Smooth muscle cell (in vitro differentiated cells): ENCODE measurements around the gene SLC9A5. TPM values are rescaled to one million over a fixed set of nuclear protein-coding genes. Genes with fewer than 3 reads are reported as not detected.

Experiments
- DNase-seq: peaks from one replicate; lab custom pipeline; 2025; ENCODE audit not compliant: unreplicated experiment; lab: John Stamatoyannopoulos, UW
- H2AFZ ChIP-seq: fragments of 200-600 bp; sonication (generic); 2 replicates; pipeline ENCODE4 v1.6.0; 2016; ENCODE audit warnings: antibody characterized with exemption, low read depth, mild to moderate bottlenecking
- H3F3A ChIP-seq: fragments of 200-600 bp; sonication (generic); 2 replicates; pipeline ENCODE4 v1.6.0; 2017; ENCODE audit warnings: antibody characterized with exemption, low read depth
- H3K27ac ChIP-seq: fragments of 200-600 bp; sonication (generic); 2 replicates; pipeline ENCODE4 v1.5.1; 2016; ENCODE audit warnings: low read depth, mild to moderate bottlenecking
- H3K27me3 ChIP-seq: fragments of 200-600 bp; sonication (generic); 2 replicates; pipeline ENCODE4 v1.6.1; 2016; ENCODE audit warnings: low read depth, mild to moderate bottlenecking
- H3K36me3 ChIP-seq: fragments of 200-600 bp; sonication (generic); 2 replicates; pipeline ENCODE4 v1.5.1; 2016; ENCODE audit warnings: low read depth
- H3K4me1 ChIP-seq: fragments of 200-600 bp; sonication (generic); 2 replicates; pipeline ENCODE4 v1.5.1; 2016; ENCODE audit warnings: low read depth
- H3K4me2 ChIP-seq: fragments of 200-600 bp; sonication (generic); 2 replicates; pipeline ENCODE4 v1.6.0; 2016; ENCODE audit warnings: mild to moderate bottlenecking
- H3K4me3 ChIP-seq: fragments of 200-600 bp; sonication (generic); 2 replicates; pipeline ENCODE4 v1.5.1; 2016; ENCODE audit warnings: mild to moderate bottlenecking
- H3K79me2 ChIP-seq: fragments of 200-600 bp; sonication (generic); 2 replicates; pipeline ENCODE4 v1.6.0; 2016; ENCODE audit warnings: low read depth, mild to moderate bottlenecking
- H3K9ac ChIP-seq: fragments of 200-600 bp; sonication (generic); 2 replicates; pipeline ENCODE4 v1.6.0; 2016; ENCODE audit warnings: low read depth
- H3K9me3 ChIP-seq: fragments of 200-600 bp; sonication (generic); replicated peaks from 2 replicates; pipeline ENCODE4 v1.5.1; 2016; ENCODE audit warnings: low read depth
- H4K20me1 ChIP-seq: fragments of 200-600 bp; sonication (generic); 2 replicates; pipeline ENCODE4 v1.6.0; 2016; ENCODE audit warnings: low read depth
- WGBS: methylation state at CpG from one replicate; pipeline ENCODE4 v1.1.7; 2016; ENCODE audit warnings: low lambda C conversion rate; 5-methylcytosine and 5-hydroxymethylcytosine counted together
- polyA plus RNA-seq: library from polyadenylated mRNA; unstranded; fragments of >200 nt; fragmentation: Nextera tagmentation; extraction: Ambion mirVana; gene quantifications from 2 replicates; pipeline ENCODE4 v1.2.1, GENCODE V29; 2016
- total RNA-seq: library from RNA; depleted of rRNA; stranded (reverse); fragments of >200 nt; gene quantifications from 2 replicates; pipeline ENCODE4 v1.2.3, GENCODE V29; 2014
- TF ChIP-seq, protein P1 (sequence below): fragments of 200-600 bp; sonication (generic); IDR thresholded peaks from 2 replicates; pipeline ENCODE4 v1.5.1; 2017; ENCODE audit warnings: borderline replicate concordance, mild to moderate bottlenecking, antibody characterized with exemption; ENCODE audit not compliant: insufficient read depth, poor library complexity, severe bottlenecking

The SLC9A5 gene
- total and polyA plus RNA-seq, 2 experiments from 2014 or later, result 2.1 to 9.1 TPM

DNA sequence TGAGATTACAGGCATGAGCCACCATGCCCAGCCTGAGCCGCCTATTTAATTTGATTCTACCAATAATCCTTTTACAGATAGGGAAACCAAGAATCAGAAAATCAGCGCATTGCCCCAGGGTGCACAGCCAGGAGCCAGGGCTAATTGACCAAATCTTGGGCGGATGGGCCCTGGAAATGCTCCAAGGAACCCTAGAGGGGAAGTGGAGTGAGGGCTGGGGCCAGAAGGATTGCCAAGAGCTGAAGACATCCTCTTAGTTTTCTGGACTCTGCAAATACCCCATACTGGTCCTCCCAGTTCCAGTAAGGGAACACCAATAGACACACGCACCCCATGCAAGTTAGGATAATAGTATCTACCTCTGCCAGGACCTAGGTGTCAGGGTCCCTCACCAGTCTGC, 5.3 kb upstream of the SLC9A5 start:
- H3K4me2 ChIP-seq, result peak overlapping the region; percentile 99
- peak overlapping the region; percentile 79 for H3K9ac ChIP-seq
- no peaks in the 10 kb centered on the region for H3K27me3 ChIP-seq
- no peaks in the 10 kb centered on the region for H3K36me3 ChIP-seq
- H4K20me1 ChIP-seq, result no peaks in the 10 kb centered on the region
- no peak overlapping the region for H2AFZ ChIP-seq
- H3K4me1 ChIP-seq, result peaks cover 32% of the 10 kb centered on the region
- H3K79me2 ChIP-seq, result peaks cover 20% of the 10 kb centered on the region
- no peak for DNase-seq
- TF ChIP-seq, protein P1, sequence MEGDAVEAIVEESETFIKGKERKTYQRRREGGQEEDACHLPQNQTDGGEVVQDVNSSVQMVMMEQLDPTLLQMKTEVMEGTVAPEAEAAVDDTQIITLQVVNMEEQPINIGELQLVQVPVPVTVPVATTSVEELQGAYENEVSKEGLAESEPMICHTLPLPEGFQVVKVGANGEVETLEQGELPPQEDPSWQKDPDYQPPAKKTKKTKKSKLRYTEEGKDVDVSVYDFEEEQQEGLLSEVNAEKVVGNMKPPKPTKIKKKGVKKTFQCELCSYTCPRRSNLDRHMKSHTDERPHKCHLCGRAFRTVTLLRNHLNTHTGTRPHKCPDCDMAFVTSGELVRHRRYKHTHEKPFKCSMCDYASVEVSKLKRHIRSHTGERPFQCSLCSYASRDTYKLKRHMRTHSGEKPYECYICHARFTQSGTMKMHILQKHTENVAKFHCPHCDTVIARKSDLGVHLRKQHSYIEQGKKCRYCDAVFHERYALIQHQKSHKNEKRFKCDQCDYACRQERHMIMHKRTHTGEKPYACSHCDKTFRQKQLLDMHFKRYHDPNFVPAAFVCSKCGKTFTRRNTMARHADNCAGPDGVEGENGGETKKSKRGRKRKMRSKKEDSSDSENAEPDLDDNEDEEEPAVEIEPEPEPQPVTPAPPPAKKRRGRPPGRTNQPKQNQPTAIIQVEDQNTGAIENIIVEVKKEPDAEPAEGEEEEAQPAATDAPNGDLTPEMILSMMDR, result no peak
- no peaks in the 10 kb centered on the region for H3K9me3 ChIP-seq
- no peak overlapping the region for H3K4me3 ChIP-seq
- peaks cover 67% of the 10 kb centered on the region for H3F3A ChIP-seq
- H3K27ac ChIP-seq, result peak overlapping the region; percentile 97
- WGBS, result 90% methylated on average over 4 of the region's 4 CpGs

- Histone ChIP-seq H3K4me3 (no peak overlapping the region), H3K4me2 (peak overlapping the region; percentile 99), H2AFZ (no peak overlapping the region), H3K27me3 (no peaks in the 10 kb centered on the region), H3K9ac (peak overlapping the region; percentile 79), H3K27ac (peak overlapping the region; percentile 97), H3K4me1 (peaks cover 39% of the 10 kb centered on the region), H3K79me2 (peaks cover 20% of the 10 kb centered on the region), H3K36me3 (no peaks in the 10 kb centered on the region), H3F3A (peaks cover 66% of the 10 kb centered on the region), H4K20me1 (no peaks in the 10 kb centered on the region), H3K9me3 (no peaks in the 10 kb centered on the region)
- WGBS, result 11% methylated on average over 5 of the region's 5 CpGs
- DNase-seq, result peak; percentile 35
- TF ChIP-seq, protein P1, result no peak
These were observed 4.2 kb upstream of the SLC9A5 start for GRCh38 chr16:67244387-67245185.

DNA sequence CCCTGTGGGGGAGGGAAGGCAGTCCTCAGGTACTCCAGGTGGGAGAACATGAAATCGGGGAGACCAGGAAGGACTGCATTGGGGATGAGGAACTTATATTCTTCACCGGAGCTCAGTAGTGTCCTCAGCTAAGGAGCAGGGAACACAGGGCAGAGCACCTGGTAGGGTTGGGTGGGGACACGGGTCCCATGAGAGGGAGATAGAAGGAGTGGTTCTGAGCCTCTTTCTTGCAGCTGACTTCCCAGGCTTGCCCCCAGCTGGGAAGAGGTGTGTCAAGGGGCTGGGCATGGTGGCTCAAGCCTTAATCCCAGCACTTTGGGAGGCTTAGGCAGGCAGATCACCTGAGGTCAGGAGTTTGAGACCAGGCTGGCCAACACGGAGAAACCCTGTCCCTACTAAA, 3.6 kb upstream of the SLC9A5 start:
- no peaks in the 10 kb centered on the region for H3K36me3 ChIP-seq
- peaks cover 60% of the 10 kb centered on the region for H3F3A ChIP-seq
- no peaks in the 10 kb centered on the region for H4K20me1 ChIP-seq
- H2AFZ ChIP-seq, result no peak overlapping the region
- 78% methylated on average over 4 of the region's 4 CpGs for WGBS
- peak overlapping the region; percentile 64 for H3K9ac ChIP-seq
- no peaks in the 10 kb centered on the region for H3K9me3 ChIP-seq
- H3K27ac ChIP-seq, result peak overlapping the region; percentile 97
- peaks cover 39% of the 10 kb centered on the region for H3K4me1 ChIP-seq
- peak overlapping the region; percentile 99 for H3K4me2 ChIP-seq
- peak overlapping the region; percentile 71 for H3K4me3 ChIP-seq
- TF ChIP-seq, protein P1, result no peak
- DNase-seq, result no peak
- peaks cover 20% of the 10 kb centered on the region for H3K79me2 ChIP-seq
- H3K27me3 ChIP-seq, result no peaks in the 10 kb centered on the region

DNA sequence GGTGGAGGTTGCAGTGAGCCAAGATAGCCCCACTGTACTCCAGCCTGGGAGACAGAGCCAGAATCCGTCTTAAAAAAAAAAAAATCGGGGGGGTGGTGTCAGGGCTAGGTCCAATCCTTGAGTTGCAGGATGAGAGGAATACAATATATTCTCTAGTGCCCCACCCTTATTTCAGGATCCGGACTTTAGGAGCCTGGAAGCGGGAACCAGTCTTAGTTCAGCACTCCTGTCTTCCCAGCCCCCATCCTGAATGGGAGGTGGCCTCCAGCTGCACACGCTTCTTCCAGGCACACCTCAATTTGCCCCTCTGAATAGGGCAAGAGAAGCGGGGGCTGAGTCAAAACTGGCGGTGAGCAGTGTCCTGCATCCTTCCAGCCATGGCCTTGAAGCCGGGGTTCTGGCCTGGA, 3.1 kb upstream of the SLC9A5 start:
- Histone ChIP-seq H3K27ac (peak overlapping the region; percentile 97), H3K4me1 (peaks cover 37% of the 10 kb centered on the region), H3K79me2 (peaks cover 20% of the 10 kb centered on the region), H3F3A (peaks cover 55% of the 10 kb centered on the region), H3K27me3 (no peaks in the 10 kb centered on the region), H3K4me2 (peak overlapping the region; percentile 99), H3K4me3 (peak overlapping the region; percentile 71), H3K9ac (peak overlapping the region; percentile 41), H2AFZ (no peak overlapping the region), H3K36me3 (no peaks in the 10 kb centered on the region), H3K9me3 (no peaks in the 10 kb centered on the region), H4K20me1 (no peaks in the 10 kb centered on the region)
- TF ChIP-seq, protein P1, result no peak
- no peak for DNase-seq
- 13% methylated on average over 8 of the region's 8 CpGs for WGBS
